Superior temporal gyrus (tissue), 1 donor: ENCODE results near the gene EIF4G3.
"Not testable (repeated sequence)": the region's sequence is repeated elsewhere in the genome, so short reads cannot be mapped to it uniquely, and the experiment has no call there.

Experiments
- DNase-seq: peaks from one replicate; pipeline ENCODE4 v3.0.0-alpha.2; 2016; ENCODE audit errors: extremely low spot score

Gene EIF4G3, protein sequence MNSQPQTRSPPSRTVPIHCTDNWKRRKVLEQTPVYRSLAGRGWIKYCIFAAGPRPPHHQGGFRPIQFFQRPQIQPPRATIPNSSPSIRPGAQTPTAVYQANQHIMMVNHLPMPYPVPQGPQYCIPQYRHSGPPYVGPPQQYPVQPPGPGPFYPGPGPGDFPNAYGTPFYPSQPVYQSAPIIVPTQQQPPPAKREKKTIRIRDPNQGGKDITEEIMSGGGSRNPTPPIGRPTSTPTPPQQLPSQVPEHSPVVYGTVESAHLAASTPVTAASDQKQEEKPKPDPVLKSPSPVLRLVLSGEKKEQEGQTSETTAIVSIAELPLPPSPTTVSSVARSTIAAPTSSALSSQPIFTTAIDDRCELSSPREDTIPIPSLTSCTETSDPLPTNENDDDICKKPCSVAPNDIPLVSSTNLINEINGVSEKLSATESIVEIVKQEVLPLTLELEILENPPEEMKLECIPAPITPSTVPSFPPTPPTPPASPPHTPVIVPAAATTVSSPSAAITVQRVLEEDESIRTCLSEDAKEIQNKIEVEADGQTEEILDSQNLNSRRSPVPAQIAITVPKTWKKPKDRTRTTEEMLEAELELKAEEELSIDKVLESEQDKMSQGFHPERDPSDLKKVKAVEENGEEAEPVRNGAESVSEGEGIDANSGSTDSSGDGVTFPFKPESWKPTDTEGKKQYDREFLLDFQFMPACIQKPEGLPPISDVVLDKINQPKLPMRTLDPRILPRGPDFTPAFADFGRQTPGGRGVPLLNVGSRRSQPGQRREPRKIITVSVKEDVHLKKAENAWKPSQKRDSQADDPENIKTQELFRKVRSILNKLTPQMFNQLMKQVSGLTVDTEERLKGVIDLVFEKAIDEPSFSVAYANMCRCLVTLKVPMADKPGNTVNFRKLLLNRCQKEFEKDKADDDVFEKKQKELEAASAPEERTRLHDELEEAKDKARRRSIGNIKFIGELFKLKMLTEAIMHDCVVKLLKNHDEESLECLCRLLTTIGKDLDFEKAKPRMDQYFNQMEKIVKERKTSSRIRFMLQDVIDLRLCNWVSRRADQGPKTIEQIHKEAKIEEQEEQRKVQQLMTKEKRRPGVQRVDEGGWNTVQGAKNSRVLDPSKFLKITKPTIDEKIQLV (N-terminal part only)

DNA sequence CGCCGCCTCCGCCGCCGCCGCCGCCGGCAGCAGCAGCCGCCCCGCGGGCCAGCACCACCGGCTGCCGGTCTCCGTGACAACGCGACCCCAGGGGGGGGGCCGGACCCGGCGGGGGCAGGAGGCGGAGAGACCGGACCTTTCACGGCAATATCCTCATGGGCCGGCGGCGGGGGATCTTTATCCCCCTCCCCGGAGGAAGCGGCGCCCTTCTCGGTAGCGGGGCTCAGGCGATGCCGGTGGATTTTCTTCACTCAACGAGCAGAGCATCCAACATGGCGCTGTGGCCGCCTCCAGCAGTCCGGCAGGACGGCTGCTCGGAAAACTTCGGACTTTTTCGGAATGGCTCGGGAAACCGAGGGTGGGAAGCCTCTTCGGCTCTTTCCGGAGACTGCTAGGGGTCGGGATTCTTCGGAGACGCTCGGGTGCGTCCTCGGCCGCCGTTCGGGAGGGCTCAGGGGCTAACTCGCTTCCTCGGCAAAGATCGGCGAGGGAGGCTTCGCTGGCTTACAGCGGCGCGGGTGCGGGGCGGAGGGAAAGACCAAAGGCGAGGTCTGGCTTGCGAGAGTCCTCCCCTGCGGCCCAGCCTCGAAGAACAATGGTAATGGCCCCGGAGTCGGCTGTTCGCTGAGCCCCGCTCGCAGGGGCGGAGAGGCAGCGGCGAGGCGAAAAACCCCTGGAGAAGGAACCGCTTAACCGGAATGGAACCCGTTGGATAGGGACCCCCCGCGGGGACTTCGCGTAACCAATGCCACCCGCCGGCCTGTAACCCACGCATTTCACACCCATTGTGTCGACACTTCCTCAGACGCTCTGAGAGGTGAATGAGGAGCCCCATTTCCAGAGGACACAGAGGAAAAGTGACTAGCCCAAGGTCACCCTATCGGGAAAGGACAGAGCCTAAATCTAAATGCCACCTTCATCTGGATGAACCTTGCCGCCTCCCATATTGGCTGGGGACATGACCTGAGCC lies at the start of gene EIF4G3:
Gene EIF4G3, minus strand, starts transcription at position 312 of the 970 bp plus-strand sequence. CDS start 174,155 bp downstream, outside the sequence.
- DNase-seq, result peak; percentile 100

DNA sequence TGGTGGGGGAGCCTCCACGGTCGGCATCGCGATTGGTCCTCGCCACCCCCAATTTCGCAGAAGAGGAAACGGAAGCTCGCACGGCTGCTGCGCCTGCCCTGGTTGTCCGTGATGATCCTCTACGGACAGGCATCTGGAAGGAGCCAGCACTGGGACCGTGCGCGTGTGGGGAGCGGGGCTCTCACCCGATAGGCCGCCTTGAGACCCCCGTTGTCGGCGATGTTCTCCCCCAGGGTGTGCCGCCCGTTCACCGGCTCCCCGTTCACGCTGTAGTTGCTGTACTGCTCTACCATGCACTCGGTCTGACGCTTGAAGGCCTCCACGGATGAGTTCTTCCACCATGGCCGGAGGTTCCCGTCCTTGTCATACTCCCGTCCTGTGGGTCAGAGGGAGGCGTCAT lies 48.4 kb upstream of the EIF4G3 start:
- DNase-seq, result no peak

DNA sequence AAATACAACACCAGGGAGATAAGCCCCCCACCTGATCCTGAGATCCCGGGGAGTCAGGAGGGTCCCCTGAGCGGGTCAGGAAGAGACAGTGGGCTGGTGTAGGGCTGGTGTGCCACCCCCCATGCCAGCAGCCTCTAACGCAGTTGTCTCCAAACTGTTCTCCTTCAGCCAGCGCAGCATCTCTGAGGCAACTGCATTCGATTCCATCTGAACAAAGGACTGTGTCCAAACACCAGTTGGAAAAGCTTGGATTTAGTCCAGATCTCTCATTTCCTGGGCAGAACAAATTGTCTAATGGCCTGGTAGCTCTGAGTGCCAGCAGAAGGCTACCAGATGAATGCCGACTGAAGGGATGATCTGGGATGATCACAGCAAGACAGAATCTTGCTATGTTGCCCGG lies 44.1 kb upstream of the EIF4G3 start:
- peak; percentile 80 for DNase-seq

DNA sequence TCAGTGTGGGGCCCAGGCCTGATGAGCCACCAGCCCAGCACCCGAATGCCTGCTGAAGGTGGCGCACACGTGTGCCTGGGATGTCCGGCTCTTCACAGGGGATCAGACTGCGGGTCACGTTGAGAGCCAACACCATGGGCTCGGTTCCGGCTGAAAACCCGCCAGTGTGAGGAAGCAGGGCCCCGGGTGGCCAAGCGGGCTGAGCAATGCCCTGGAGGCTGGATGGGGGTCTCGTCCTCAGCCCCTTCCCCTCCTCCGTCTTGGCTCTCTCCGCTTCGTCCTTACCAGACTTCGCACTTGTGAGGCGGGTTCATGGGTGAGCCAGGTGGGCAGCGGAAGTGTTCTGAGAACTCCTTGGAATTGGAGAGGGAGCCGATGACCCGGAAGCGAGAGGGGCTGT lies 43.0 kb upstream of the EIF4G3 start:
- no peak for DNase-seq

DNA sequence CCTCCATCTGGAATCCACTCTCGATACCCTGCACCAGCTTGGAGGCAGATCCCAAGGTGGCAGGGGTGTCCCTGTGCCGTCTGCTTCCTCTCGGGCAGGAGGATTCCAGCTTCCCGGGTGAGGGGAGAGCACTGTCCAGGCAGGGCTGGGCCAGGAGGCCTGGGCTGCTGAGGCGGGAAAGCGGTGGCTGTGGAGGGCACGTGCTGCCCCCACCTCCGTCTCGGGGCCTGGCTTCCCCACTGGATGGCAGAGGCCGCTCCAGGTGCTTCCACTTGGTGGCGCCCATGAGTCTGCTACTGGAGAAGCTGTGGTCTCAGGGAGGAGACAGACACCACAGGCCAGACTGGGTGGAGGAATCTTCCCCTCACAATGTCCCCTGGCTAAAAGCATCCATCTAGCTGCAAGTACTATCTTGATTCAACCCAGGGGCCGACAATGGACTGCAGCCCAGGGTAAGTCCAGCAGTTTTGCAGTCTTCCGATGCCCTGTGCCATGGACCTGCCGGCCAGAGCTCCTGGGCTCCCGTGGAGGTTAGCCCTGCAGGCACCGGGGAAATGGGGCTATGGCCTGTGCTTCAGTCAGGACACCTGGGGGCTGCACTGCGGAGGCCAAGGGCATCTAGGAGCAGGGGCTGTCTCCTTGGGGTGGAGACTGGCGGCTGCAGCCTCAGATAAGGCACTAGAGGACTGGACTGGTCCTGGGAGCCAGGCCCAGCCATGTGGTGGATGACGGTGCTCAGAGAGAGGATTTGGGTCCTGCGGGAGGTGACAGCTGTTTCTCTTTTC lies 41.3 kb upstream of the EIF4G3 start:
- no peak for DNase-seq

DNA sequence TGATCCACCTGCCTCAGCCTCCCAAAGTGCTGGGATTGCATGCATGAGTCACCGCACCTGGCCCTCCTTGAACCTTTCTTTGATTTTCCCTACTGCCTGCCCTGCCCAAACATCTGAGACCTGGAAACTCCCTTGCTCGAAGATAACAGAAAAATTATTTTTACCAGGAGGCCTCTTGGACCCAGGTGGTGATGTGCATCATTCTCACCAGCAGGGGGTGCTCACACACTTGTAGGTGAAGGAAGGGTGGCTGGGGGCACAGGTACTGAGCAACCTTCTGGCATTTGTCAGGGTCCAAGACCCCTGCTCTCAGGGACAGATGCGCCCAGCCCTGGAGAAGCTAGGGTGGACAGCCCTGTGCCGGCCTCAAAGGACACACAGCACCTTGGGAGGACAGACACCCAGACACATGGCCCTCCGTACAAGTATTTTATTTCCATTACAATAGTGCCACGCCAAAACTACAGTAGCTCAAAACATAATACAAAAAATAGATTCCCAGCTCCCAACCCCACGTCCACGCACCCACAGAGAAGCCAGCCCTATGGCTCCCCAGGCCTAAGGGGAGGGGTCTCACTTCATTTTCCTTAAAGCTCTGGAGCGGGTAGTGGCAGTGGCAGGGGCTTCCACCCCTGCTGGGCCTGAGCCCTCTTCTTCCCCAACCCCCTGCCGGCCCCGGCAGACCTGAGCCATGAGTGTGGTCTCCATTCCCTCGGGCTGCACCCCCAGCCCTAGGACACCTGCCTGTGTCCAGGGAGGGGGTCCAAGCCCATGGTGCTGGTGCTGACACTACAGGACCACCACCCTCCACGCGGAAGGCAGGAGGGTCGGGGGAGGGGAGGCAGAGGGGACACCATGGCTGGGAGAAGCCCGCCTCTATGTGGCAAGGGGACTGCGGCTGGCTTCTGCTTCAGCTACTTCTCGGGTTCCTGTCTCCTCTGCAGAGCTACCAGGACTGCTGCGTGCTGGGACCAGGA lies 40.4 kb upstream of the EIF4G3 start:
- DNase-seq, result peak; percentile 54

DNA sequence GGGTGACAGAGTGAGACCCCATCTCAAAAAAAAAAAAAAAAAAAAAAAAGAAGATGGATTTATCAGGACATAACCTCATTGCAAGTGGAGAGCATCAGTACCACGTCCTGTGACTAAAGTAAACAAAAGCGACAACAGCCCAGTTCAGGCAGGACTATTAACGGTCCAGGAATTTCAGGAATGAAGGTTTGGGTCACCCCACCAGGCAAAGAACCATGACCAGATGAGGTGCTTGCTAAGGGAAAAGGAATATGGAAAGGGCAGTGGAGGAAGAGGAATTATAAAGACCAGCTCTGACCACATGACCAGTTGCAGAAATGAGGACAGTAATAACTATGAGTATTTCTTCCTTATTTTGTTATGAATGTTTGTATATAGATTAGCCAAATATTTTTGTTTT lies 35.4 kb upstream of the EIF4G3 start:
- DNase-seq, result no peak

DNA sequence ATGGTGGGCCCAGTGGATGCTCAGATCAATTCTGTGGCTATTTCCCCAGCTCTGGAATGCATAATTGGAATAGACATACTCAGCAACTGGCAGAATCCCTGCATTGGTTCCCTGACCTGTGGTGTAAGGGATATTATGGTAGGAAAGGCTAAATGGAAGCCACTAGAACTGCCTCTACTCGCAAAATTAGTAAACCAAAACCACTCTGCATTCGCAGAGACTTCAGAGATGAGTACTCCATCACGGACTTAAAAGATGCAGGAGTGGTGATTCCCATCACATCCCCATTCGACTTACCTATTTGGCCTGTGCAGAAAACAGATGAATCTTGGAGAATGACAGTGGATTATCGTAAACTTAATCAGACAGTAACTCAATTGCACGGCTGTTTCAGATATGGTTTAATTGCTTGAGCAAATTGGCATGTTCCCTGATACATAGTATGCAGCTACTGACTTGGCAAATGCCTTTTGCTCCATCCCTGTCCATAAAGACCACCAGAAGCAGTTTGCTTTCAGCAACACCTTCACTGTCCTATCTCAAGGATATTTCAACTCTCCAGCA lies 31.5 kb upstream of the EIF4G3 start:
- not testable (repeated sequence) for DNase-seq

DNA sequence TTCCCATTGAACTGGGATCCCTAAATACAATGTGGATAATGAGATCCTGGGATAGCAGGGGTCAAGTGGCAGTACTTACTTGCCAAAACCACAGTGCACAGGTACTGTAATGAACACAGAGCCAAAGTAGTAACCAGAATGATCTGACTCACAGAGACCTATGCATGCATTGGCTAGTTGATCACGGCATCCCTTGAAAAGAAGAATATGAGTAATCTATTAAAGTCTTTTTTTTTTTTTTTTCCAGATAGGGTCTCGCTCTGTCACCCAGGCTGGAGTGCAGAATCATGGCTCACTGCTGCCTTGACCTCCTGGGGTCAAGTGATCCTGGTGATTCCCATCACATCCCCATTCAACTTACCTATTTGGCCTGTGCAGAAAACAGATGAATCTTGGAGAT lies 29.4 kb upstream of the EIF4G3 start:
- no peak for DNase-seq

DNA sequence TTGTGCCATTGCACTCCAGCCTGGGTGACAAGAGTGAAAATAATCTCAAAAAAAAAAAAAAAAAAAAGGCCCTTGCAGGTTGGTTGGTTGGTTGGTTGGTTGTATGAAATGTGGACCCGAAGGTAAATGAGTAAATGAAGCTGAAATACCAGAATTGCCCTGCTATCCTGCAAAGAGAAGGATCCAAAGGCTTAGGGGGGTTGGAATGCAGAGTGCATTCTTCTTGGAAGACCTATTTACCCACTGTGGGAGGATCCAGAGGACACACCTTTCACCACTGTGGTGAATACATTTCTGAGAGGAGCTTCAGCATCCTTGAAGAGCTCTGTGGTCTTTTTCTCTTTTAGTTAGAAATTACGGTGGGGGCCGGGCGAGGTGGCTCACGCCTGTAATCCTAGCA lies 28.7 kb upstream of the EIF4G3 start:
- DNase-seq, result no peak

DNA sequence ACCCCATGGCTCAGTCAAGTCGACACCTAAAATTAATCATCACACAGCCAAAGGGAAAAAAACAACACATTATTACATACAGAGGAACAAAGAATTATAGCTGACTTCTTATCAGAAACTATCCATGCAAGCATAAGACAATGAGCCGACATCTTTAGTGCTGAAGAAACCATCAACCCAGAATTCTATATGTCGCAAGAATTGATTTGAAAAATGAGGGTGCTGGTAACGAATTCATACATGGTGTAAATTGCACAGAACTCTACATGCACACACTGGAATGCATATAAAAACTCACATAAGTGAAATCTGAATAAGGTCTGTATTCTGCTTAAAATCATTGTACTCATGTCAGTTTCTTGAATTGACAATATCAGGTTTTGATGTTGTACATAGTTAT lies 25.0 kb upstream of the EIF4G3 start:
- DNase-seq, result no peak

DNA sequence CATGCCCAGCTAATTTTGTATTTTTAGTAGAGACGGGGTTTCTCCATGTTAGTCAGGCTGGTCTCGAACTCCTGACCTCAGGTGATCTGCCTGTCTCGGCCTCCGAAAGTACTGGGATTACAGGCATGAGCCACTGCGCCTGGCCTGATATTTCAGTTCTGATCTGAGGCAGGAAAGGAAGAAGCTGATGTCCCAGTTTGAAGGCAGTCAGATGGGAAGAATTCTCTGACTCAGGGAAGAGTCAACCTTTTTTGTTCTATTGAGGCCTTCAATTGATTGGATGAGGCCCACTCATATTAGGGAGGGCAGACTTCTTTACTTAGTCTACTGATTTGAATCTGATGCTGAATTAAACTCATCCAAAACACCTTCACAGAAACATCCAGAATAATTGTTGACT lies 24.5 kb upstream of the EIF4G3 start:
- DNase-seq, result not testable (repeated sequence)

DNA sequence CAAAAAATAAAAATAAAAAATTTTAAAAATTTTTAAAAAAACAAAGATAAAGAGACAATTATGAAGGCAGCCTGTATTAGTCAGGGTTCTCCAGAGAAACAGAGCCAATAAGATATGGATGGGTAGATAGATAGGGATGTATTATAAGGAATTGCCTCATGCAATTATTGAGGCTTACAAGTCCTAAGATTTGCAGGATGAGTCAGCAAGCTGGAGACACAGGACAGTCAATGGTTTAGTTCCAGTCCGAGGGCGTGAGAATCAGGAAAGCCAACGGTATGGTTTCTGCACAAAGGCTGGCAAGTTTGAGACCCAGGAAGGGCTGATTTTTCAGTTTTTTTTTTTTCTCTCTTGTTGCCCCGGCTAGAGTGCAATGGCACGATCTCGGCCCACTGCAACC lies 24.1 kb upstream of the EIF4G3 start:
- no peak for DNase-seq

DNA sequence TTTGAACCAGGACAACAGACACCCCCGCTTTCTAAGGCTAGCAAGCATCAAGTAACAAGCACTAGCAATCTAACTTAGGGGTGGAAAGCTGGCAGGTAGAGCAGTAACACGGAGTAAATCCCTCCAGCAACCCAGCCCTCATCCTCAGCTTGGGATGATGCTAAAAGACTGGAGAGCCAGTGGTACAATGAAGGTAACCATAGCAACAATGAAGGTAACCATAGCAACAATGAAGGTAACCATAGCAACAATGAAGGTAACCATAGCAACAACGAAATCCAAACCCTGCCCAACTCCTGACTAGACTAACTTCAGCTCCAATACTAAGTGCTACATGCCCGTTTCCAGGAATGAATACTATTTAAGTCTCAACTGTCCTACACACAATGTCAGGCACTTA lies 22.2 kb upstream of the EIF4G3 start:
- no peak for DNase-seq

DNA sequence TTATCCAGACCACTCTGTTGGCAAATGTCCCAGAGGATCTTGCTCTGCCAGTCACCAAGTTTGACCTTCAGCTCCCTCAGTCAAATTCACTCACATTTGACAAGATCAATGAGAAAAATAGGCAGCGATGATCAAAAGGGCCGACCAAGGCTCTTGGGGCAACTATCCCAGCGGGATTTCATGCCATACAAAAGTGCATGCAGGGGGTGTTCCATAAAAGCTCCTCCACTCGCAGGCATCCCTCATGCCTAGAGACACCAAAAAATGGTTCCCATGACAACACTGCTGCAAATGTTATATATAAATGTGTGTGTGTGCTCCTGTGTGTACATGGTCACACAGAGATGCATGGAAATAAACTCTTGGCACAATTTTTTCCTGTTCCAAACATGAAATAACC lies 16.2 kb upstream of the EIF4G3 start:
- no peak for DNase-seq

DNA sequence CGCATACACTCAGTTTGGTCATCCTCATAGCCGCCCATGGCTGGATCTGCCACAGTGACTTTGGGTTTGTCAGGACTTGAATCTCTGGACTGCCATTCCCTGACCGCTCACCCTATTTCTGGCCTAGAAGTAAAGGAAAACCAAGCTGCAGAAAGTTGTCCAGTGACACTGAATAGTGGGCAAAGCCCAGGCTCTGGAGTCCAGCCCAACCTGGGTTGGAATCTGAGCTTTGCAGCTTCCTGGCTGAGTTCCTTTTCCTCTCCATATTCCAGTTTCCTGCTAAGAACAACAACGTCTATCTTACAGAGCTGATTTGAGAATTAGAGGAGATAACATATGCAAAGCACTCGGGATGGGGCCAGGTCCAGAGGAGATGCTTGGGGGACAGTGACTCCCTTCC lies 15.6 kb upstream of the EIF4G3 start:
- no peak for DNase-seq

DNA sequence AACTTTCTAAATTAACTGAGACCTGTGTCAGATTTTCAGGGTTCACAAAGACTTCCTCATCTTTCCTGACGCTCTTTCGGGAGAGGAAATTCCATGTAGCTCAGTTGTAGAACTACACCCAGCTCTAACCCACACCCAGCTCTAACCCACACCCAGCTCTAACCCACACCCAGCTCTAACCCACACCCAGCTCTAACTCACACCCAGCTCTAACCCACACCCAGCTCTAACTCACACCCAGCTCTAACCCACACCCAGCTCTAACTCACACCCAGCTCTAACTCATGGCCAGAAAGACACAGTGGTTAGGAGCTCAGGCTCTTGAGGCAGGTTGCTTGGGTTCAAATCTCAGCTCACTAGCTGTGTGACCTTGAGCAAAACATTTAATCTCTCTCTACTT lies 14.1 kb upstream of the EIF4G3 start:
- not testable (repeated sequence) for DNase-seq

DNA sequence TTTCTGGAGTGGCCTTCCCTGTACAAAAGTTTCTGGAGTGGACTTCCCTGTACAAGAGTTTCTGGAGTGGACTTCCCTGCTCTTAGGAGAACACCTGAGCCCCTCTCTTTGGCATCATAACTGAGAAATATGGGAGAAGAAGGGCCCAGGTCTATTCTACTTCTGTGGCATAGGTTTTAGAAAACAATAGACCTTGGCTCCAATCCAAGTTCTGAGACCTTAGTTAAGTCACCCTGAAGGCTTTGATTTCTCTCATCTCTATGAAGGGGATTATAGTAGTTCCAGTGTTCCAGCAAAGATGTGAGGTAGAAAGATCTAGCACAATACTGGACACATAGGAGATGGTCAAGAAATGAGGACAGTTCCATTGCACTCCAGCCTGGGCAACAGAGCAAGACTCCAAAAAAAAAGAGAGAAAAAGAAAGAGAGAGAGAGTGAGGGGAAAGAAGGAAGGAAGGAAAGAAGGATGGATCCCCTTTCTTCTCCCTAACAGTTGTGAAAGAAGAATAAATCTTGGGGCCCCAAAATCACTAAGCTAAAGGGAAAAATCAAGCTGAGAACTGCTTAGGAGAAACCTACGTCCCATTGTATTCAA lies 13.3 kb upstream of the EIF4G3 start:
- no peak for DNase-seq
